K562 (cell line): ENCODE results near the gene CCDC194. TPM values are rescaled to one million over a fixed set of nuclear protein-coding genes. Genes with fewer than 3 reads are reported as not detected.

Experiments
- CHD1 ChIP-seq: fragments of 200-600 bp; sonication (generic); IDR thresholded peaks from one replicate; pipeline ENCODE4 v1.6.1; 2012; ENCODE audit warnings: mild to moderate bottlenecking, moderate library complexity, low read length, inconsistent platforms
- DDX20 ChIP-seq: fragments of 450-650 bp; IDR thresholded peaks from 2 replicates; pipeline ENCODE4 v1.6.1; 2016; ENCODE audit warnings: missing genetic modification characterization, low read depth, mild to moderate bottlenecking, missing compliant biosample characterization, moderate library complexity
- GATAD2A ChIP-seq: fragments of 450-650 bp; IDR thresholded peaks from 2 replicates; pipeline ENCODE4 v1.6.1; 2017
- GTF2E2 ChIP-seq: fragments of 200-800 bp; sonication (Bioruptor generic); IDR thresholded peaks from 2 replicates; pipeline ENCODE4 v1.6.1; 2016; ENCODE audit warnings: missing genetic modification characterization, missing compliant biosample characterization
- HNRNPUL1 ChIP-seq: fragments of 200-400 bp; formaldehyde crosslinking; IDR thresholded peaks from 2 replicates; pipeline ENCODE4 v1.6.1; 2017; ENCODE audit warnings: low read length
- KAT2B ChIP-seq: IDR thresholded peaks from one replicate; pipeline ENCODE4 v1.6.1; 2012; ENCODE audit warnings: low read depth, mild to moderate bottlenecking, control low read depth, inconsistent platforms, low read length, moderate library complexity
- LARP7 ChIP-seq: fragments of 450-650 bp; IDR thresholded peaks from 2 replicates; pipeline ENCODE4 v1.6.1; 2016
- LEF1 ChIP-seq: fragments of 450-650 bp; IDR thresholded peaks from 2 replicates; pipeline ENCODE4 v1.6.1; 2016; ENCODE audit warnings: mild to moderate bottlenecking
- MCM5 ChIP-seq: fragments of 450-650 bp; IDR thresholded peaks from 2 replicates; pipeline ENCODE4 v1.6.1; 2016; ENCODE audit warnings: low read depth
- NR2C1 ChIP-seq, 2 experiments: fragments of 450-650 bp; IDR thresholded peaks; 2 replicates each; pipeline ENCODE4 v1.6.1; 2017; ENCODE audit warnings: mild to moderate bottlenecking in 2 of 2, antibody characterized with exemption in 1 of 2, inconsistent platforms in 1 of 2, missing compliant biosample characterization in 1 of 2, missing genetic modification characterization in 1 of 2
- PHF20 ChIP-seq: fragments of 450-650 bp; IDR thresholded peaks from 2 replicates; pipeline ENCODE4 v1.6.1; 2018; ENCODE audit not compliant: partially characterized antibody
- SRSF1 ChIP-seq: fragments of 200-400 bp; formaldehyde crosslinking; IDR thresholded peaks from 2 replicates; pipeline ENCODE4 v1.6.1; 2017; ENCODE audit warnings: mild to moderate bottlenecking, low read depth, low read length, moderate library complexity
- ZEB2 ChIP-seq: fragments of 450-650 bp; IDR thresholded peaks from 2 replicates; pipeline ENCODE4 v1.6.1; 2016
- ZNF253 ChIP-seq: fragments of 250-450 bp; sonication (Bioruptor Pico); conservative IDR thresholded peaks from 2 replicates; pipeline ENCODE4 v1.6.1; 2021; ENCODE audit warnings: mild to moderate bottlenecking
- ZNF274 ChIP-seq: IDR thresholded peaks from 2 replicates; pipeline ENCODE4 v1.6.1; 2011; ENCODE audit warnings: low read depth, mild to moderate bottlenecking, low read length, moderate library complexity, borderline replicate concordance
- ZNF696 ChIP-seq: fragments of 250-450 bp; sonication (Bioruptor Pico); conservative IDR thresholded peaks from 2 replicates; pipeline ENCODE4 v1.4.0; 2020; ENCODE audit warnings: mild to moderate bottlenecking, moderate library complexity
- polyA plus RNA-seq, 8 experiments: library from polyadenylated mRNA; depleted of rRNA in 4 of 8; stranded (reverse) in 5 of 8; unstranded in 3 of 8; fragments of >200 nt; fragmentation: Nextera tagmentation in 2 of 8; fragmentation: Illumina TruSeq in 1 of 8; extraction: Ambion mirVana in 2 of 8; extraction: Trizol in 1 of 8; gene quantifications; 2 replicates each; pipeline versions ENCODE4 v1.2.1 to v1.2.3, GENCODE V29; 2011 to 2014; ENCODE audit warnings: inconsistent platforms in 1 of 8, missing spikeins in 1 of 8
- total RNA-seq, 7 experiments: library from RNA; depleted of rRNA in 6 of 7; stranded (reverse); fragments of >200 nt in 6 of 7; fragmentation: Illumina TruSeq in 2 of 7; extraction: Trizol in 2 of 7; gene quantifications; 2 replicates each; pipeline versions ENCODE4 v1.2.1 to v1.2.3, GENCODE V29; 2011 to 2021; ENCODE audit warnings: low replicate concordance in 1 of 7
- TF ChIP-seq, protein P1 (sequence below): fragments of 450-650 bp; formaldehyde crosslinking; IDR thresholded peaks from 2 replicates; pipeline ENCODE4 v1.4.0; 2020; ENCODE audit warnings: mild to moderate bottlenecking, moderate library complexity
- TF ChIP-seq, protein P2 (sequence below): sonication (generic); formaldehyde crosslinking; IDR thresholded peaks from 2 replicates; pipeline ENCODE4 v1.9.0; 2022; ENCODE audit warnings: mild to moderate bottlenecking, missing genetic modification reagents
- TF ChIP-seq, protein P3 (sequence below): conservative IDR thresholded peaks from 2 replicates; pipeline ENCODE4 v1.6.1; 2011; ENCODE audit warnings: low read depth, mild to moderate bottlenecking, low read length; ENCODE audit not compliant: control insufficient read depth
- TF ChIP-seq, protein P4 (sequence below): fragments of 450-650 bp; formaldehyde crosslinking; IDR thresholded peaks from 2 replicates; pipeline ENCODE4 v1.4.0; 2022; ENCODE audit warnings: missing genetic modification characterization
- TF ChIP-seq, protein P5 (sequence below): fragments of 250-450 bp; sonication (Bioruptor Pico); IDR thresholded peaks from 2 replicates; pipeline ENCODE4 v1.5.0; 2021; ENCODE audit warnings: mild to moderate bottlenecking, moderate library complexity

CCDC194 gene
- total and polyA plus RNA-seq, 9 of the 15 experiments (the other 6 are each of a cell fraction or from before 2014, with no cell fraction given) = 0.13 to 1.3 (median 0.39) TPM; not detected in 3

DNA sequence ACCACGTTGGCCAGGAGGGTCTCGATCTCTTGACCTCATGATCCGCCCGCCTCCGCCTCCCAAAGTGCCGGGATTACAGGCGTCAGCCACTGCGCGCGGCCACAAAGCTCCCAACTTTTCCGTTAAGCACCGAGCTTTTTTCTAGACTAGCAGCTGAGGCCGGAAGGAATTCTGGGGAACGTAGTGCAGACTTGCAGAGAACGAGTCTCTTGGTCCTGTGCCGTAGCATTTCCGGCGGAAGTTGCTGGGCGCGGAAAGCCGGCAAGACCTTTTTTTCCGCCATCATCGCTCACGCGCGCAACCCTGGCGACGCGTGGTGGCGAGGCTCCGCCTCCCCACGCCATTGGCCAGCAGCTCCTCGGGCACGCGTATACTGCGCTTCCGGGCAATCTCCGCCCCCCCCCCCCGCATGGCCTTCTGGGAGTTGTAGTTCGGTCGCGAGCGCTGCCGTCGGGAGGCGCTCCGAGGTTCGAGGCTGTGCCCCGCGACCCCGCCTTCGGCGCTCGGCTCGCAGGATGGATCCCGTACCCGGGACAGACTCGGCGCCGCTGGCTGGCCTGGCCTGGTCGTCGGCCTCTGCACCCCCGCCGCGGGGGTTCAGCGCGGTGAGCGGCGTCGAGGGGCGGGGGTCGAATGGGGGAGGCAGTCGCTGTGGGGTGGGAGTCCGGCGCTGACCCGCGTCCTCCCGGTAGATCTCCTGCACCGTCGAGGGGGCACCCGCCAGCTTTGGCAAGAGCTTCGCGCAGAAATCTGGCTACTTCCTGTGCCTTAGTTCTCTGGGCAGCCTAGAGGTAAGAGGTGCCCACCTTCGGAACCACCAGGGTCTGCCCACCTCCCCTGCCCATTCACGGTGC, 25.9 kb upstream of the CCDC194 start, which contains the start of gene MVB12A (continued):
- TF ChIP-seq DDX20 (tag) = no peak
- TF ChIP-seq ZNF253 = no peak
- TF ChIP-seq, protein P1, sequence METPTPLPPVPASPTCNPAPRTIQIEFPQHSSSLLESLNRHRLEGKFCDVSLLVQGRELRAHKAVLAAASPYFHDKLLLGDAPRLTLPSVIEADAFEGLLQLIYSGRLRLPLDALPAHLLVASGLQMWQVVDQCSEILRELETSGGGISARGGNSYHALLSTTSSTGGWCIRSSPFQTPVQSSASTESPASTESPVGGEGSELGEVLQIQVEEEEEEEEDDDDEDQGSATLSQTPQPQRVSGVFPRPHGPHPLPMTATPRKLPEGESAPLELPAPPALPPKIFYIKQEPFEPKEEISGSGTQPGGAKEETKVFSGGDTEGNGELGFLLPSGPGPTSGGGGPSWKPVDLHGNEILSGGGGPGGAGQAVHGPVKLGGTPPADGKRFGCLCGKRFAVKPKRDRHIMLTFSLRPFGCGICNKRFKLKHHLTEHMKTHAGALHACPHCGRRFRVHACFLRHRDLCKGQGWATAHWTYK (CRISPR knock-in tag) = no peak; the same call in 1 of the 2 replicates
- no peak for TF ChIP-seq LEF1
- no peak for TF ChIP-seq KAT2B
- TF ChIP-seq CHD1 = no peak
- TF ChIP-seq GTF2E2 (tag) = peak; percentile 63; the same call in 1 of the 2 replicates
- no peak for TF ChIP-seq PHF20
- no peak for TF ChIP-seq ZNF696
- peak; percentile 69; the same call in 1 of the 2 replicates for TF ChIP-seq NR2C1 (IDR thresholded peaks at IDR 0.05)
- TF ChIP-seq NR2C1 (tag; IDR thresholded peaks at IDR 0.05) = peak; percentile 83
- TF ChIP-seq, protein P2, sequence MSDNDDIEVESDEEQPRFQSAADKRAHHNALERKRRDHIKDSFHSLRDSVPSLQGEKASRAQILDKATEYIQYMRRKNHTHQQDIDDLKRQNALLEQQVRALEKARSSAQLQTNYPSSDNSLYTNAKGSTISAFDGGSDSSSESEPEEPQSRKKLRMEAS = peak; percentile 82
- TF ChIP-seq, protein P3, sequence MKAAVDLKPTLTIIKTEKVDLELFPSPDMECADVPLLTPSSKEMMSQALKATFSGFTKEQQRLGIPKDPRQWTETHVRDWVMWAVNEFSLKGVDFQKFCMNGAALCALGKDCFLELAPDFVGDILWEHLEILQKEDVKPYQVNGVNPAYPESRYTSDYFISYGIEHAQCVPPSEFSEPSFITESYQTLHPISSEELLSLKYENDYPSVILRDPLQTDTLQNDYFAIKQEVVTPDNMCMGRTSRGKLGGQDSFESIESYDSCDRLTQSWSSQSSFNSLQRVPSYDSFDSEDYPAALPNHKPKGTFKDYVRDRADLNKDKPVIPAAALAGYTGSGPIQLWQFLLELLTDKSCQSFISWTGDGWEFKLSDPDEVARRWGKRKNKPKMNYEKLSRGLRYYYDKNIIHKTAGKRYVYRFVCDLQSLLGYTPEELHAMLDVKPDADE = peak; percentile 94; the same call in 1 of the 2 replicates
- no peak for TF ChIP-seq ZNF274
- TF ChIP-seq MCM5 = no peak
- TF ChIP-seq ZEB2 = no peak
- TF ChIP-seq SRSF1 = no peak
- no peak for TF ChIP-seq LARP7
- TF ChIP-seq, protein P4, sequence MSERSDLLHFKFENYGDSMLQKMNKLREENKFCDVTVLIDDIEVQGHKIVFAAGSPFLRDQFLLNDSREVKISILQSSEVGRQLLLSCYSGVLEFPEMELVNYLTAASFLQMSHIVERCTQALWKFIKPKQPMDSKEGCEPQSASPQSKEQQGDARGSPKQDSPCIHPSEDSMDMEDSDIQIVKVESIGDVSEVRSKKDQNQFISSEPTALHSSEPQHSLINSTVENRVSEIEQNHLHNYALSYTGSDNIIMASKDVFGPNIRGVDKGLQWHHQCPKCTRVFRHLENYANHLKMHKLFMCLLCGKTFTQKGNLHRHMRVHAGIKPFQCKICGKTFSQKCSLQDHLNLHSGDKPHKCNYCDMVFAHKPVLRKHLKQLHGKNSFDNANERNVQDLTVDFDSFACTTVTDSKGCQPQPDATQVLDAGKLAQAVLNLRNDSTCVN = no peak
- TF ChIP-seq, protein P5, sequence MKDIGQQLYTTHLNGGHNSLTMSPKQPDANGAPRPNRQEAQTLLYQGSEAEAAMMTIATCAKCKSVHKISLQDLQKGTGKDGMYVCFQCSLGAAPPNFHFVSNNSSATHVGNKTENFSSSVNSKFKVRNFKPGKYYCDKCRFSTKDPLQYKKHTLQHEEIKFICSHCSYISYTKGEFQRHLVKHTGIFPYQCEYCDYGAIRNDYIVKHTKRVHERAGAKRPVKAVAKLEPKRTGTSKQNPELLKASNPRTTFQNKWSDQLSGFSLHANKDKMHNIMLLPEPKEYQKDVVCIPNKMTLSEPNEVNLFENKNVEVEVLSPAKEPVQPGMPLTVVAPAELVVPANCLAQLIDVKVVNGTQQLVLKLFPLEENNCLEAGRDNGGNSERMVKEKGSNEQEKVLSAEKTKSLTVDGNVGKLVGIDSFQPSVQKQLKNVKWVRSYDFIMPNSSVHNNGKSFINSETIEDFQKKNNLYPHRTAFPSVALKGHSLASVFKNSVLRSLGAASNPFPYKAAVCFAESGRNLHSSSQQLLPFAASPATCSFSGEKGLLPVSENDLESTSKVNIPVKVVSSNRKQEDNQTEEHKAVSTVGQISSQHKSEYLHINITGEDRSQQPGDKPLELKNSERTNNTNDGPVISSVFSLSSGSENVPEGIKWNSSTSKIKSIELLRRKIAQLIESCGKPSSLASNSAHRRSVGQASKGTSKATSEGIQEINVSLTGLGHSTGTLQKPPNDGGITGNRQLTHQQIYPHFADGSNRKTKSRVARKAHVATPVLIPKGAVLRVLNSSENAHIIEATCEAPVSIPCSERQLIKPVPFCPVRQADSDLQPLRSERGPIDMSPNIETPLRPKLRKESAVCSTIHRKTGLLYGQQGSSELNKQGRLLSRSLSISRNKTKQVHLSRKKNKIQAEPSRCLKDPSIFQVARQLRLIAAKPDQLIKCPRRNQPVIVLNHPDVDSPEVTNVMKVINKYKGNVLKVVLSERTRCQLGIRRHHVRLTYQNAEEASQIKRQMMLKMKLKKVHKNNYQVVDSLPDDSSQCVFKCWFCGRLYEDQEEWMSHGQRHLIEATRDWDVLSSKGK (CRISPR knock-in tag) = no peak
- TF ChIP-seq GATAD2A = 0 out of 2 replicates have a peak, but pooled peaks have one; percentile 26
- no peak for TF ChIP-seq HNRNPUL1
